GM12878 (cell line): Measurements from ENCODE around the gene GPSM1. TPM values are rescaled to one million over a fixed set of nuclear protein-coding genes. Genes with fewer than 3 reads are reported as not detected.

Source experiments
- ATAC-seq: fragments of 200-7000 bp; cut with Tn5 transposase; 3 replicates; pipeline ENCODE4 v1.9.1; 2020; ENCODE audit warnings: mild to moderate bottlenecking, moderate library complexity
- BruUV-seq: library from RNA; stranded (reverse); fragments of 400-500 nt; replicated peaks from 2 replicates; lab custom pipeline; 2021; lab: Mats Ljungman, UMichigan
- CTCF ChIA-PET: fragments of 300-600 bp; sonication (Branson Sonifier 250); formaldehyde crosslinking; extraction: SDS; loops from one replicate; lab custom pipeline; 2021; ENCODE audit warnings: inconsistent platforms; lab: Yijun Ruan, JAX
- POLR2A ChIA-PET: fragments of 350-600 bp; formaldehyde crosslinking; extraction: SDS; loops from one replicate; lab custom pipeline; 2021; ENCODE audit warnings: inconsistent platforms; lab: Charles Lee
- RAD21 ChIA-PET: fragments of 300-600 bp; sonication (Branson Sonifier 250); formaldehyde crosslinking; loops from one replicate; lab custom pipeline; 2023; ENCODE audit warnings: antibody characterized with exemption; ENCODE audit not compliant: unreplicated experiment; lab: Charles Lee
- SMC1A ChIA-PET: fragments of 300-600 bp; sonication (Branson Sonifier 250); formaldehyde crosslinking; loops from one replicate; lab custom pipeline; 2023; ENCODE audit not compliant: unreplicated experiment, uncharacterized antibody; lab: Charles Lee
- DNase-seq: peaks from one replicate; pipeline ENCODE4 v3.0.0-alpha.2; 2011; ENCODE audit warnings: low read depth, low spot score
- FAIRE-seq: peaks from 3 replicates; lab custom pipeline; 2011; peaks lifted over from hg19 to GRCh38; lab: Jason Lieb, UNC
- H2AFZ ChIP-seq: 2 replicates; pipeline ENCODE4 v1.6.0; 2011; ENCODE audit warnings: low read depth, low read length, control low read depth; ENCODE audit not compliant: control insufficient read depth
- H3K27ac ChIP-seq: 2 replicates; pipeline ENCODE4 v1.5.1; 2011; ENCODE audit warnings: control low read depth; ENCODE audit not compliant: control insufficient read depth, insufficient read depth
- H3K27me3 ChIP-seq, 2 experiments: replicated peaks in 1 of 2; 2 replicates each; pipeline versions ENCODE4 v1.6.0 to v1.6.1; 2011; ENCODE audit warnings: low read length in 1 of 2; ENCODE audit not compliant: control insufficient read depth in 2 of 2, insufficient read depth in 2 of 2
- H3K36me3 ChIP-seq, 2 experiments: 2 replicates each; pipeline ENCODE4 v1.5.1; 2011; ENCODE audit warnings: low read length in 1 of 2; ENCODE audit not compliant: control insufficient read depth in 2 of 2, insufficient read depth in 2 of 2
- H3K4me1 ChIP-seq: 2 replicates; pipeline ENCODE4 v1.6.1; 2011; ENCODE audit warnings: mild to moderate bottlenecking, low read length, moderate library complexity, mixed read lengths; ENCODE audit not compliant: control insufficient read depth, insufficient read depth
- H3K4me2 ChIP-seq: 2 replicates; pipeline ENCODE4 v1.6.0; 2011; ENCODE audit warnings: control low read depth; ENCODE audit not compliant: control insufficient read depth, insufficient read depth
- H3K4me3 ChIP-seq: fragments of 200-600 bp; sonication (generic); 2 replicates; pipeline ENCODE4 v1.5.1; 2016
- H3K79me2 ChIP-seq: 2 replicates; pipeline ENCODE4 v1.6.0; 2011; ENCODE audit warnings: low read length; ENCODE audit not compliant: control insufficient read depth, insufficient read depth
- H3K9ac ChIP-seq: 2 replicates; pipeline ENCODE4 v1.8.0; 2011; ENCODE audit warnings: low read length, control low read depth, mixed read lengths; ENCODE audit not compliant: control insufficient read depth, insufficient read depth
- H3K9me3 ChIP-seq: replicated peaks from 3 replicates; pipeline ENCODE4 v1.5.1; 2011; ENCODE audit warnings: mild to moderate bottlenecking, low read length; ENCODE audit not compliant: control insufficient read depth, insufficient read depth
- H4K20me1 ChIP-seq: 2 replicates; pipeline ENCODE4 v1.6.0; 2011; ENCODE audit not compliant: control insufficient read depth, insufficient read depth
- BRCA1 ChIP-seq: IDR thresholded peaks from 2 replicates; pipeline ENCODE4 v1.6.1; 2011; ENCODE audit warnings: low read depth, low read length, improper control_type of control experiment
- CBX5 ChIP-seq: sonication (generic); IDR thresholded peaks from 2 replicates; pipeline ENCODE4 v1.6.1; 2016; ENCODE audit warnings: low read depth, moderate library complexity, mild to moderate bottlenecking, inconsistent platforms
- EED ChIP-seq: sonication (generic); IDR thresholded peaks from 2 replicates; pipeline ENCODE4 v1.6.1; 2016; ENCODE audit warnings: antibody characterized with exemption, low read depth
- ELK1 ChIP-seq: IDR thresholded peaks from 2 replicates; pipeline ENCODE4 v1.6.1; 2012; ENCODE audit warnings: low read depth, low read length, improper control_type of control experiment
- MEF2A ChIP-seq: IDR thresholded peaks from 2 replicates; pipeline ENCODE4 v1.6.1; 2011; ENCODE audit warnings: low read depth, mild to moderate bottlenecking, low read length, moderate library complexity; ENCODE audit not compliant: insufficient read depth
- MTA3 ChIP-seq: IDR thresholded peaks from 2 replicates; pipeline ENCODE4 v1.6.1; 2012; ENCODE audit warnings: low read length, inconsistent platforms, borderline replicate concordance
- NFYB ChIP-seq: IDR thresholded peaks from 2 replicates; pipeline ENCODE4 v1.6.1; 2011; ENCODE audit warnings: low read depth, mild to moderate bottlenecking, low read length, improper control_type of control experiment, moderate library complexity; ENCODE audit not compliant: insufficient read depth
- RBBP5 ChIP-seq: fragments of 200-600 bp; sonication (generic); conservative IDR thresholded peaks from 2 replicates; pipeline ENCODE4 v1.6.1; 2016
- RFX5 ChIP-seq: IDR thresholded peaks from 2 replicates; pipeline ENCODE4 v1.6.1; 2011; ENCODE audit warnings: low read depth, low read length, improper control_type of control experiment
- SREBF2 ChIP-seq: IDR thresholded peaks from 2 replicates; pipeline ENCODE4 v1.6.1; 2012; ENCODE audit warnings: mild to moderate bottlenecking, low read length
- STAT1 ChIP-seq: fragments of 450-650 bp; conservative IDR thresholded peaks from 2 replicates; pipeline ENCODE4 v1.6.1; 2014; ENCODE audit warnings: antibody characterized with exemption, mild to moderate bottlenecking
- TCF3 ChIP-seq: IDR thresholded peaks from 2 replicates; pipeline ENCODE4 v1.6.1; 2012; ENCODE audit warnings: low read depth, mild to moderate bottlenecking, low read length, borderline replicate concordance; ENCODE audit not compliant: insufficient read depth
- USF1 ChIP-seq: IDR thresholded peaks from 2 replicates; pipeline ENCODE4 v1.6.1; 2011; ENCODE audit warnings: borderline replicate concordance, low read depth, mild to moderate bottlenecking, moderate library complexity, mixed read lengths, low read length; ENCODE audit not compliant: insufficient read depth; ENCODE audit errors: extremely low read length
- WGBS: methylation state at CpG from one replicate; pipeline ENCODE4 v1.1.6; 2016; ENCODE audit warnings: low lambda C conversion rate; ENCODE audit not compliant: insufficient replicate concordance, insufficient coverage; ENCODE audit errors: missing lambda C conversion rate; 5-methylcytosine and 5-hydroxymethylcytosine counted together
- in situ Hi-C: fragments of 300-500 bp; cut with MboI; formaldehyde crosslinking; loops from 9 replicates; pipeline ENCODE4 v1.14.3; 2018; ENCODE audit warnings: mixed read lengths
- intact Hi-C: fragments of 100-400 bp; cut with micrococcal nuclease; formaldehyde crosslinking; loops from one replicate; pipeline ENCODE4 v1.14.2; 2022; ENCODE audit not compliant: unreplicated experiment
- polyA plus RNA-seq, 11 experiments: library from polyadenylated mRNA; depleted of rRNA in 4 of 11; unstranded in 6 of 11; stranded (reverse) in 5 of 11; fragments of >200 nt; fragmentation: Nextera tagmentation in 4 of 11; fragmentation: Illumina TruSeq in 1 of 11; extraction: Ambion mirVana in 4 of 11; extraction: Trizol in 1 of 11; gene quantifications; 1 replicate in 1 of 11; 2 replicates in 10 of 11; pipeline versions ENCODE4 v1.2.1 to v1.2.3, GENCODE V29; 2011 to 2016; ENCODE audit warnings: inconsistent platforms in 2 of 11, missing spikeins in 2 of 11, low read depth in 1 of 11
- total RNA-seq, 4 experiments: library from RNA; depleted of rRNA in 3 of 4; stranded (reverse); fragments of >200 nt in 3 of 4; fragmentation: Illumina TruSeq in 1 of 4; extraction: Trizol in 1 of 4; gene quantifications; 2 replicates each; pipeline versions ENCODE4 v1.2.1 to v1.2.3, GENCODE V29; 2013 to 2021

Gene GPSM1
- total and polyA plus RNA-seq, 10 of the 15 experiments (the other 5 are each of a cell fraction or from before 2014, with no cell fraction given): 0.04 to 0.10 (median 0.10) TPM; not detected in 7

GRCh38 chr9:136341042-136341655, 13.8 kb downstream of the GPSM1 start:
- Histone ChIP-seq H2AFZ (no peak overlapping the region), H3K27me3 (no peaks in the 10 kb centered on the region), H3K4me2 (no peak overlapping the region), H3K9me3 (no peaks in the 10 kb centered on the region), H3K36me3 (no peaks in the 10 kb centered on the region), H3K4me3 (no peak overlapping the region), H3K79me2 (no peaks in the 10 kb centered on the region), H4K20me1 (no peaks in the 10 kb centered on the region), H3K27ac (no peak overlapping the region), H3K9ac (no peak overlapping the region), H3K4me1 (no peaks in the 10 kb centered on the region)
- TF ChIP-seq NFYB: no peak
- no peak for TF ChIP-seq EED
- BruUV-seq: no TSS peak
- DNase-seq (no peak), FAIRE-seq (no peak), ATAC-seq (no peak)
- SMC1A ChIA-PET: no interaction called here
- RAD21 ChIA-PET: interaction anchor here (0.6 kb wide), 1 partner anchor 63 kb away, joined by 4 read pairs; no protein-coding TSS in a partner anchor
- in situ Hi-C loops: no loop called here
- 24% methylated on average over 18 of the region's 18 CpGs for WGBS
- intact Hi-C loops: no loop called here
- CTCF ChIA-PET: no interaction called here
- POLR2A ChIA-PET: no interaction called here

- Histone ChIP-seq H3K36me3 (no peaks in the 10 kb centered on the region), H4K20me1 (no peaks in the 10 kb centered on the region), H3K4me2 (no peak overlapping the region), H3K9me3 (no peaks in the 10 kb centered on the region), H3K79me2 (no peaks in the 10 kb centered on the region), H2AFZ (no peak overlapping the region), H3K27ac (no peak overlapping the region), H3K27me3 (no peaks in the 10 kb centered on the region), H3K9ac (no peak overlapping the region), H3K4me3 (no peak overlapping the region), H3K4me1 (no peaks in the 10 kb centered on the region)
- ChIA-PET CTCF (interaction anchor here (1.5 kb wide), 1 partner anchor 21 kb away, joined by 5 read pairs; no protein-coding TSS in a partner anchor), RAD21 (no interaction called here), POLR2A (no interaction called here), SMC1A (no interaction called here)
- intact Hi-C loops: no loop called here
- no peak for DNase-seq
- no peak for ATAC-seq
- 34% methylated on average over 7 of the region's 10 CpGs for WGBS
- in situ Hi-C loops: no loop called here
- FAIRE-seq: no peak
- no TSS peak for BruUV-seq
- no peak for TF ChIP-seq SREBF2
- no peak for TF ChIP-seq MTA3
- no peak for TF ChIP-seq TCF3
- TF ChIP-seq CBX5: no peak
- no peak for TF ChIP-seq ELK1
- no peak for TF ChIP-seq RBBP5
- no peak for TF ChIP-seq USF1
- no peak for TF ChIP-seq STAT1
- TF ChIP-seq NFYB: no peak
- no peak for TF ChIP-seq BRCA1
- TF ChIP-seq RFX5: no peak
- no peak for TF ChIP-seq MEF2A
These were observed 14.4 kb downstream of the GPSM1 start for GRCh38 chr9:136341769-136342168.
